HepG2 (cell line): Measurements from ENCODE around the gene PDZD8. TPM values are rescaled to one million over a fixed set of nuclear protein-coding genes. Genes with fewer than 3 reads are reported as not detected.

Experiments used
- BCL6 ChIP-seq: IDR thresholded peaks from 2 replicates; pipeline ENCODE4 v1.6.1; 2016; ENCODE audit warnings: missing genetic modification reagents, missing compliant biosample characterization
- DNMT1 ChIP-seq: sonication (generic); formaldehyde crosslinking; IDR thresholded peaks from 2 replicates; pipeline ENCODE4 v1.5.1; 2020; ENCODE audit warnings: mild to moderate bottlenecking, missing genetic modification reagents
- DPF2 ChIP-seq: sonication (generic); formaldehyde crosslinking; IDR thresholded peaks from 2 replicates; pipeline ENCODE4 v1.4.0; 2020; ENCODE audit warnings: mild to moderate bottlenecking, low read depth, missing genetic modification reagents, borderline replicate concordance
- DZIP1 ChIP-seq: sonication (generic); formaldehyde crosslinking; IDR thresholded peaks from 2 replicates; pipeline ENCODE4 v1.5.0; 2020; ENCODE audit warnings: mild to moderate bottlenecking, missing genetic modification reagents
- KDM4B ChIP-seq: sonication (generic); formaldehyde crosslinking; IDR thresholded peaks from 2 replicates; pipeline ENCODE4 v1.4.0; 2020; ENCODE audit warnings: missing genetic modification reagents
- MAFK ChIP-seq, 2 experiments: IDR thresholded peaks in 1 of 2; conservative IDR thresholded peaks in 1 of 2; 2 replicates each; pipeline ENCODE4 v1.6.1; 2011; ENCODE audit warnings: improper control_type of control experiment in 2 of 2, low read length in 2 of 2
- MTA3 ChIP-seq: sonication (generic); formaldehyde crosslinking; IDR thresholded peaks from 2 replicates; pipeline ENCODE4 v1.4.0; 2020; ENCODE audit warnings: missing genetic modification reagents
- NFYC ChIP-seq: IDR thresholded peaks from 2 replicates; pipeline ENCODE4 v1.6.1; 2016; ENCODE audit warnings: missing genetic modification reagents, missing compliant biosample characterization
- PREB ChIP-seq: sonication (generic); formaldehyde crosslinking; IDR thresholded peaks from 2 replicates; pipeline ENCODE4 v1.4.0; 2020; ENCODE audit warnings: missing genetic modification reagents
- RBM22 ChIP-seq: fragments of 200-400 bp; formaldehyde crosslinking; optimal IDR thresholded peaks from 2 replicates; pipeline ENCODE3; 2017; ENCODE audit warnings: mild to moderate bottlenecking, low read length, moderate library complexity
- RCOR2 ChIP-seq: IDR thresholded peaks from 2 replicates; pipeline ENCODE4 v1.6.1; 2016; ENCODE audit warnings: missing biosample characterization, missing genetic modification reagents
- RFX1 ChIP-seq: fragments of 450-650 bp; IDR thresholded peaks from 2 replicates; pipeline ENCODE4 v1.6.1; 2017
- TCF7 ChIP-seq: sonication (generic); IDR thresholded peaks from 2 replicates; pipeline ENCODE4 v1.6.1; 2016; ENCODE audit warnings: antibody characterized with exemption, low read depth
- ZBED4 ChIP-seq: sonication (generic); formaldehyde crosslinking; IDR thresholded peaks from 2 replicates; pipeline ENCODE4 v1.4.0; 2020; ENCODE audit warnings: missing genetic modification reagents, borderline replicate concordance
- ZNF17 ChIP-seq: sonication (generic); formaldehyde crosslinking; IDR thresholded peaks from 2 replicates; pipeline ENCODE4 v1.5.0; 2020; ENCODE audit warnings: mild to moderate bottlenecking, missing genetic modification reagents
- ZNF260 ChIP-seq: sonication (generic); formaldehyde crosslinking; IDR thresholded peaks from 2 replicates; pipeline ENCODE4 v1.4.0; 2020; ENCODE audit warnings: missing genetic modification reagents, low read depth, mild to moderate bottlenecking, borderline replicate concordance
- ZNF33B ChIP-seq: sonication (generic); formaldehyde crosslinking; IDR thresholded peaks from 2 replicates; pipeline ENCODE4 v1.5.1; 2020; ENCODE audit warnings: mild to moderate bottlenecking, missing genetic modification reagents
- ZNF34 ChIP-seq: sonication (generic); formaldehyde crosslinking; IDR thresholded peaks from 2 replicates; pipeline ENCODE4 v1.4.0; 2020; ENCODE audit warnings: mild to moderate bottlenecking, missing genetic modification reagents, borderline replicate concordance
- ZNF354B ChIP-seq: sonication (generic); formaldehyde crosslinking; IDR thresholded peaks from 2 replicates; pipeline ENCODE4 v1.8.0; 2022; ENCODE audit warnings: mild to moderate bottlenecking, missing genetic modification reagents
- ZNF574 ChIP-seq: sonication (generic); formaldehyde crosslinking; IDR thresholded peaks from 2 replicates; pipeline ENCODE4 v1.4.0; 2020; ENCODE audit warnings: missing genetic modification reagents
- ZSCAN29 ChIP-seq: sonication (generic); formaldehyde crosslinking; conservative IDR thresholded peaks from 2 replicates; pipeline ENCODE4 v1.4.0; 2020; ENCODE audit warnings: mild to moderate bottlenecking, missing genetic modification reagents
- polyA plus RNA-seq, 8 experiments: library from polyadenylated mRNA; depleted of rRNA in 3 of 8; stranded (reverse) in 7 of 8; unstranded in 1 of 8; fragments of >200 nt; fragmentation: Illumina TruSeq in 4 of 8; extraction: Trizol in 4 of 8; gene quantifications; 2 replicates each; pipeline versions ENCODE4 v1.2.1 to v1.2.3, GENCODE V29; 2011 to 2016; ENCODE audit warnings: low read depth in 4 of 8, missing spikeins in 1 of 8, mixed read lengths in 1 of 8; ENCODE audit not compliant: insufficient read depth in 1 of 8
- total RNA-seq, 5 experiments: library from RNA; depleted of rRNA; stranded (reverse); fragments of >200 nt; fragmentation: Illumina TruSeq; extraction: Trizol; gene quantifications; 2 replicates each; pipeline ENCODE4 v1.2.3, GENCODE V29; 2016; ENCODE audit warnings: low read depth in 1 of 5

PDZD8 gene
- total and polyA plus RNA-seq, 2 of the 13 experiments (the other 11 are each of a cell fraction or from before 2014, with no cell fraction given): 11.2 to 32.0 TPM

GRCh38 chr10:117360994-117361667, 14.1 kb downstream of the PDZD8 start (continued):
- TF ChIP-seq ZNF574 (CRISPR knock-in tag): no peak
- no peak for TF ChIP-seq NFYC
- no peak for TF ChIP-seq ZSCAN29
- TF ChIP-seq DNMT1: no peak
- TF ChIP-seq MTA3 (CRISPR knock-in tag): no peak
- no peak for TF ChIP-seq RBM22
- no peak for TF ChIP-seq ZNF17 (CRISPR knock-in tag)
- TF ChIP-seq TCF7: peak; percentile 96
- TF ChIP-seq ZNF33B (CRISPR knock-in tag): no peak
- 0 out of 2 replicates have a peak, but pooled peaks have one; percentile 24 for TF ChIP-seq RCOR2 (CRISPR knock-in tag)
- TF ChIP-seq MAFK (conservative IDR thresholded peaks at IDR 0.05 in 1 of 2, IDR thresholded peaks at IDR 0.05 in 1 of 2; ENCODE audit: low read length in 2 of 2): no peak
- TF ChIP-seq ZNF260: no peak
- no peak for TF ChIP-seq PREB (CRISPR knock-in tag)
- TF ChIP-seq DZIP1 (CRISPR knock-in tag): no peak
- TF ChIP-seq ZNF34: no peak
- peak; percentile 43; the same call in 1 of the 2 replicates for TF ChIP-seq BCL6
- TF ChIP-seq KDM4B (CRISPR knock-in tag): no peak
- TF ChIP-seq RFX1: no peak
- no peak for TF ChIP-seq ZBED4 (CRISPR knock-in tag)
- TF ChIP-seq DPF2 (CRISPR knock-in tag): 0 out of 2 replicates have a peak, but pooled peaks have one; percentile 24
- TF ChIP-seq ZNF354B (CRISPR knock-in tag): no peak
